Activated naive CD8-positive, alpha-beta T cell (primary cell): Measurements from ENCODE around the gene SARNP.
A peak's percentile ranks its signal among the peaks of the same experiment; 100 is the strongest.
"Not testable (repeated sequence)": the region's sequence is repeated elsewhere in the genome, so short reads cannot be mapped to it uniquely, and the experiment has no call there.

ENCODE experiments used
- H3K27ac Mint-ChIP-seq: one replicate; pipeline ENCODE4 v1.8.0; 2021; ENCODE audit warnings: mixed read lengths
- H3K27me3 Mint-ChIP-seq: one replicate; pipeline ENCODE4 v1.8.0; 2021; ENCODE audit warnings: mixed read lengths
- H3K36me3 Mint-ChIP-seq: one replicate; pipeline ENCODE4 v1.8.0; 2021; ENCODE audit warnings: mixed read lengths
- H3K4me1 Mint-ChIP-seq: one replicate; pipeline ENCODE4 v1.8.0; 2021; ENCODE audit warnings: low read depth, mixed read lengths
- H3K4me3 Mint-ChIP-seq: one replicate; pipeline ENCODE4 v1.8.0; 2021; ENCODE audit warnings: mild to moderate bottlenecking, mixed read lengths
- H3K9me3 Mint-ChIP-seq: one replicate; pipeline ENCODE4 v1.8.0; 2021; ENCODE audit warnings: low read depth, mixed read lengths

SARNP gene

DNA sequence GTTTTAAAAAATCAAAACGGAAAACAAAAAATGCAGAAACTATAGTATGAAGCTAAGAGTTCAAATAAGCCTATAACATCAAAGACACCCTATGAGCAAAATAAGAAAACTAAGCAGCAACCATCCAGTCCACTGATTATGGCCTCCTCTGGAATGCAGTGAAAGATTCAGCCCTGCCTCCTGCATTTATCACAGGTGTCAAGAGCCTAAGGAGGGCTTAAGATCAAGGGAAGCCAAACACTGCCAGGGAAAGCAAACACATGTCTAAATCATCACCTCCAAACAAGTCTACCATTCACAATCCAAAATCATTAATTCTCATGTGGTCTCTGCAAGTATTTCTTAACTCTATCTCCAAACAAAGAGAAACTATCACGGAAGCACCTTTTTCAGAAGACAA is 28.4 kb downstream of the SARNP start:
- H3K27me3 Mint-ChIP-seq = no peaks in the 10 kb centered on the region
- no peak overlapping the region for H3K4me3 Mint-ChIP-seq
- peaks cover 4% of the 10 kb centered on the region for H3K36me3 Mint-ChIP-seq
- H3K9me3 Mint-ChIP-seq = no peaks in the 10 kb centered on the region
- peaks cover 2% of the 10 kb centered on the region for H3K4me1 Mint-ChIP-seq
- no peak overlapping the region for H3K27ac Mint-ChIP-seq

DNA sequence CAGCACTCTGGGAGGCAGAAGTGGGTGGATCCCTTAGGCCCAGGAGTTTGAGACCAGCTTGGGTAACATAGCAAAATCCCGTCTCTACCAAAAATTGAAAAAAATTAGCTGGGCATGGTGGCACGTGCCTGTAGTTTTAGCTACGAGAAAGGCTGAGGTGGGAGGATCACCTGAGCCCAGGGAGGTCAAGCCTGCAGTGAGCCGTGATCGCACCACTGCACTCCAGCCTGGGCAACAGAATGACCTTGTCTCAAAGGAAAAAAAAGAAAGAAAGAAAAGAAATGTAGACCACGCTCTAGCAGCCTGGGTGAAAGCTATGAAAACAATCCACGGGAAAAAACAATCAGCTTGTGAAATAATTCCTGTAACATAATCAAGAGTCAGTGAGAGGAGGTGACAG is 29.0 kb downstream of the SARNP start:
- Mint-ChIP-seq H3K9me3 (no peaks in the 10 kb centered on the region), H3K27me3 (no peaks in the 10 kb centered on the region), H3K36me3 (peaks cover 7% of the 10 kb centered on the region), H3K27ac (no peak overlapping the region), H3K4me3 (no peak overlapping the region), H3K4me1 (peaks cover 2% of the 10 kb centered on the region)

DNA sequence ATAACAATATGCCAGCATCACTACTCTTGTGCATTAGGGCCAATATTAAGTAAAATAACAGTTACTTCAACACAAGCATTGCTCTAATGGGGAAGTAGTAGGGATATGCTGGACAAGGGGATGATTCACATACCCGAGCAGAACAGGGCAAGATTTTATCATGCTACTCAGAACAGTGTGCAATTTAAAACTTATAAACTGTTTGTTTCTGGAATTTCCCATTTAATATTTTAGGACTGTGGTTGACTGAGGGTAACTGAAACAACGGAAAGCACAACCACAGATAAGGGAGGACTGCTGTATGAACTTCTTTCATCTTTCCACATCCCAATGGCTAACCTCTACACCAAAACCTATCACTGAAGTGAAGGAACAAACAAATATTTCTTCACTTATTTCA is 36.8 kb downstream of the SARNP start:
- Mint-ChIP-seq H3K27me3 (no peaks in the 10 kb centered on the region), H3K36me3 (peaks cover 8% of the 10 kb centered on the region), H3K4me3 (no peak overlapping the region), H3K27ac (no peak overlapping the region), H3K9me3 (no peaks in the 10 kb centered on the region), H3K4me1 (peaks cover 13% of the 10 kb centered on the region)

DNA sequence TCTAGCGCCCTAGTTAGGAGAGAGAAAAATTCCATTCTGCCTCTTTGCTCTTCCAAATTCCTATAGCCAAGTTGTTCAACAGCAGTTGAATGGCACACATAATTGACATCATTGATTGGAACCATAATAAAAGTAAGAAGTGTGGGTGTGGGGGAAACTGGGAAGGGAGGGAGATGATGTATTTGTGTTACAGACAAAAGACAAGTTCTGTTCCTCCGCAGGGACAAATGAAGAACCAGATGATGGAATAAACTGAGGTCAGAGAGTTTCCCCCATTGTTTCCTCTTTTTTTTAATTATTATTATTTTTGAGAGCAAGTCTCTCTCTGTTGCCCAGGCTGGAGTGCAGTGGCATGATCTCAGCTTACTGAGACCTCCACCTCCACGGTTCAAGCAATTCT is 39.7 kb downstream of the SARNP start:
- no peaks in the 10 kb centered on the region for H3K9me3 Mint-ChIP-seq
- H3K27me3 Mint-ChIP-seq = no peaks in the 10 kb centered on the region
- H3K36me3 Mint-ChIP-seq = peaks cover 6% of the 10 kb centered on the region
- no peak overlapping the region for H3K4me3 Mint-ChIP-seq
- H3K27ac Mint-ChIP-seq = peak overlapping the region; percentile 22
- H3K4me1 Mint-ChIP-seq = peaks cover 19% of the 10 kb centered on the region

DNA sequence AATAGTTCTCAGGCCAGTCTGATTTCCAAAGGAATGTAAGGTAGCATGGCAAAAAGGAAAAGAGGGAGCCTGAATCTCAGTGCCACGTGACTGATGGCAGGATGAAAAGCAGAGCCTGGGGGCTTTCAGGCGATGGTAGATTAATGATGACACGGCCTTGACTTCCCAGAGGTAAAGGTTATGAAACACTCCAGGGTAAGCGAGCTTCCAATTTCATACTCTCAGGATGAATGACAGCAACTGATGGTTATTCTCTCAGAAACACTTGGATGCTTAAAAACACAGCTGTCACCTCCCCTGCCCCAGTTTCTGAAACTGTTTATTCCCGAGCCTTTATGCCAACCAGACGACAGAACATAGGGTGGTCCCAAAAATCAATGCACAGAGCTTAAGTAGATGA is 45.8 kb downstream of the SARNP start:
- no peaks in the 10 kb centered on the region for H3K27me3 Mint-ChIP-seq
- peaks cover 11% of the 10 kb centered on the region for H3K4me1 Mint-ChIP-seq
- no peak overlapping the region for H3K4me3 Mint-ChIP-seq
- H3K9me3 Mint-ChIP-seq = no peaks in the 10 kb centered on the region
- H3K36me3 Mint-ChIP-seq = peaks cover 8% of the 10 kb centered on the region
- H3K27ac Mint-ChIP-seq = no peak overlapping the region

DNA sequence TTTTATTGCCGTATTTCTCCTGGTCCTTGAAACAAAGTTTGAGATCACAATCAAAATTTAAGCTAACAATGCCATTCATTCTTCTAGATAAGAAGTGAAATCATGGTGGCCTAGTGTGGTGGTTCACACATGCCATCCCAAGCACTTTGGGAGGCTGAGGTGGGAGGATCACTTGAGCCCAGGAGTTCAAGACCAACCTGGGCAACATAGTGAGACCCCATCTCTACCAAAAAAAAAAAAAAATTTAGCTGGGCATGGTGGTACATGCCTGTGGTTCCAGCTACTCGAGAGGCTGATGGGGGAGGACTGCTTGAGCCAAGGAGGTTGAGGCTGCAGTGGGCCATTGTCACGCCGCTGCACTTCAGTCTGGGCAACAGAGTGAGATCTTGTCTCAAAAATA is 50.4 kb downstream of the SARNP start:
- Mint-ChIP-seq H3K36me3 (peaks cover 5% of the 10 kb centered on the region), H3K4me3 (no peak overlapping the region), H3K27ac (no peak overlapping the region), H3K27me3 (no peaks in the 10 kb centered on the region), H3K9me3 (no peaks in the 10 kb centered on the region), H3K4me1 (peaks cover 2% of the 10 kb centered on the region)

DNA sequence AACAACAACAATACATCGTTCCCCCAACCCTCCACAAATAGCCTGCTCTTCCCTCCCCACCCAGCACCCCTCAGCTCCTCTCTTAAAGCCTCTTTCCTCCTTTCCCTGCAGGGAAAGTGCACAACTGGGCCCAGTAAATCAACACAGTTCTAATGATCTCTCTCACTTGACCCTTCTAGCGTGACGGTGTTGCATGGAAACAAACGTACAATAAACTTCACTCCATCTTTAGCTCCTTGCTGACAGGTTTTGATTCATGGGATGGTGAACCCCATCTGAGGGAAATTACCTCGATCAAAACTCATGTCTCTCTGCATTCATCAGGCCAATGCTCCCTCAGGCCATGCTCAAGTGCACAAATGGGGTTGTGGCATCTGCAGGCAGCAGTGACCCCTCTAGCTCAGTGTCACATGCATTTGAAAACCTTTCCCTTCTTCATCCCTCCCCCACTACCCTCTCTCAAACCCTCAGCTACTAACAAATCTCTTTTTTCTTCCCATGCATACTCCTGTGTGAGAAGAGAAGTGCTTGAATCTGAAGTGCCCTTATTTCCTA is 51.7 kb downstream of the SARNP start:
- H3K4me3 Mint-ChIP-seq = no peak overlapping the region
- peaks cover 3% of the 10 kb centered on the region for H3K4me1 Mint-ChIP-seq
- H3K36me3 Mint-ChIP-seq = peaks cover 3% of the 10 kb centered on the region
- no peaks in the 10 kb centered on the region for H3K27me3 Mint-ChIP-seq
- no peak overlapping the region for H3K27ac Mint-ChIP-seq
- no peaks in the 10 kb centered on the region for H3K9me3 Mint-ChIP-seq

DNA sequence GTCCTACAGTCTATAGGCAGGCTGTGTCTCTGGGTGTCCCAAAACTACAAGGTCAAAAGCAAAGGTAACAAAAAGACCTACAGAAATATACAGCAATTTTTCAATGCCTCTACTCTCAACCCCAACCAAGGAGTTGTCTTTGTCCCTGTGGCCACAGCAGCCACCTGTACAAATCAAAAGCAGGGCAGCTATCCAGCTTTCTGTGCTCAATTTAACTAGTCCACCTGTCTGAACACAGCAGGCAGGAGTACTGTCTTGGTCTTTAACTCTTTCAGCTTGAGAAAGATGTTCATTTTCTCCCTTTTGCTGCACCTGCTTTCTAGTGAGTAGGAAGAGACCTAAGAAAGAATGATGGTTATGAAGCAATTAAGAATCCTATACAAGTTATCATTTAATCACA is 54.9 kb downstream of the SARNP start:
- no peak overlapping the region for H3K27ac Mint-ChIP-seq
- peaks cover 3% of the 10 kb centered on the region for H3K36me3 Mint-ChIP-seq
- H3K4me1 Mint-ChIP-seq = peaks cover 5% of the 10 kb centered on the region
- no peak overlapping the region for H3K4me3 Mint-ChIP-seq
- H3K9me3 Mint-ChIP-seq = no peaks in the 10 kb centered on the region
- no peaks in the 10 kb centered on the region for H3K27me3 Mint-ChIP-seq

DNA sequence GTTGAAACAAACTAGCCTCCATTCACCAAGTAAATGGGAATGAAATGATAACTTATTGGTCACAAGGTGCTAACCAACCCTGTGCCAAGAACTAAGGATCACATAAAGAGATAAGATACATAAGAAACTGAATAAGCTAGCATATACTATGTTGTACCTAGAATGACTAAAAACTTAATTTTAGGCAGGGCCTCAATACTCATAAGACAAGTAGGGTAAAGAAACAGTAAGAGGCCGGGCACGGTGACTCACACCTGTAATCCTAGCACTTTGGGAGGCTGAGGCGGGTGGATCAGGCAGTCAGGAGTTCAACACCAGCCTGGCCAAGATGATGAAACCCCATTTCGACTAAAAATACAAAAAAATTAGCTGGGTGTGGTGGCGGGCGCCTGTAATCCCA is 56.9 kb downstream of the SARNP start:
- Mint-ChIP-seq H3K4me1 (peaks cover 5% of the 10 kb centered on the region), H3K27ac (peak overlapping the region; percentile 81)

DNA sequence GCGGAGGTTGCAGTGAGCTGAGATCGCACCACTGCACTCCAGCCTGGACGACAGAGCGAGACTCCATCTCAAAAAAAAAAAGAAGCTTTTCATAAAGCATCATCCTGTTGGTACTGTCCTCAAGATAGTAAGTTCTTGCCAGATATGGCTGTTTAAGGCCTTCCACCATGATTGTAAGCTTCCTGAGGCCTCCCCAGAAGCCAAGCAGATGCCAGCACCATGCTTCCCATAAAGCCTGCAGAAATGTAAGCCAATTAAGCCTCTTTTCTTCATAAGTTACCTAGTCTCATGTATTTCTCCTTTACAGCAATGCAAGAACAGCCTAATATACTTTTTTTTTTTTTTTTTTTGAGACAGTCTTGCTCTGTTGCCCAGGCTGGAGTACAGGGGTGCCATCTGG is 58.9 kb downstream of the SARNP start:
- not testable (repeated sequence) for H3K4me3 Mint-ChIP-seq, H3K36me3 Mint-ChIP-seq, H3K27me3 Mint-ChIP-seq, H3K4me1 Mint-ChIP-seq, H3K9me3 Mint-ChIP-seq, H3K27ac Mint-ChIP-seq

More for the DNA sequence above, 56.9 kb downstream of the SARNP start:
- Mint-ChIP-seq H3K27me3 (no peaks in the 10 kb centered on the region), H3K9me3 (no peaks in the 10 kb centered on the region), H3K36me3 (peaks cover 3% of the 10 kb centered on the region), H3K4me3 (no peak overlapping the region)

DNA sequence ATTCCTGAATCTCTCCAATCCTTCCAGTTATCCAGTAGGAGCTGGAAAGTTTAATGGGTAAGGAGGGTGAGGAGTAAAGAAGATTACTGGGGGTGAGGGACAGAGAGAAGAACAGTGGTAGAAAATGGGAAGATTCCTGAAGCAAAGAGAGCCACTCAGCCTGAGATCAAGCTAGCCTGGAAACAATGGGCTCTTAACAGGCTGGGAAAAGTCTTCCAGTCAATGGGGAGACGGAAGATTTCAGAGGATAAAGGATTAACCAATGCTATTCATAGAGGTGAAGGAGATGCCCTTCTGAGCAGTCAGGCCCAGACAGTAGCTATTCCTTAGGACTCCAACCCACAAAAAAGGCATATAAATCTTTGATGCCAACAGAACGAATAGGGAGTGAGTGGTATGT is 59.8 kb downstream of the SARNP start:
- H3K4me1 Mint-ChIP-seq = peaks cover 8% of the 10 kb centered on the region
- H3K27ac Mint-ChIP-seq = no peak overlapping the region
- H3K4me3 Mint-ChIP-seq = no peak overlapping the region
- peaks cover 3% of the 10 kb centered on the region for H3K36me3 Mint-ChIP-seq
- no peaks in the 10 kb centered on the region for H3K27me3 Mint-ChIP-seq
- no peaks in the 10 kb centered on the region for H3K9me3 Mint-ChIP-seq

DNA sequence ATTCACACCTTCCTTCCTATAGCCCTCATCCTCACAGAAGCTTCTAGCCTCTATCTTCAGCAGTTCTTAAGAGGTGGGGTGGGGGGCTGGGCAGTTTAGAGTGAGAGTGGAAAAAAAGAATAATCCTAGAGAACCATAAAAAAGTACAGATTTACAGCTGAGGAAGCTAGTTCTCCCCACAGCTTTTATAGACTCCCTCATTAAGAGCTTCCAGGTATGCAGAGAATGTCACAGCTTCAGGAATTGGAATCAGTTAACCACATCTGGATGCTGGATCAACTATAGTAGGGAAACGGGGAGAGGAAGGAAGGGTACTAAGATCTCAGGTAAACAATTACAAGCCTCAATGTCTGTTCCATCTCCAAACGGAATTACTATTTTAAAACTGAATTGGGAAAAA is 62.3 kb downstream of the SARNP start:
- Mint-ChIP-seq H3K4me3 (no peak overlapping the region), H3K36me3 (no peaks in the 10 kb centered on the region), H3K27ac (peak overlapping the region; percentile 62), H3K9me3 (no peaks in the 10 kb centered on the region), H3K4me1 (peaks cover 3% of the 10 kb centered on the region), H3K27me3 (no peaks in the 10 kb centered on the region)

DNA sequence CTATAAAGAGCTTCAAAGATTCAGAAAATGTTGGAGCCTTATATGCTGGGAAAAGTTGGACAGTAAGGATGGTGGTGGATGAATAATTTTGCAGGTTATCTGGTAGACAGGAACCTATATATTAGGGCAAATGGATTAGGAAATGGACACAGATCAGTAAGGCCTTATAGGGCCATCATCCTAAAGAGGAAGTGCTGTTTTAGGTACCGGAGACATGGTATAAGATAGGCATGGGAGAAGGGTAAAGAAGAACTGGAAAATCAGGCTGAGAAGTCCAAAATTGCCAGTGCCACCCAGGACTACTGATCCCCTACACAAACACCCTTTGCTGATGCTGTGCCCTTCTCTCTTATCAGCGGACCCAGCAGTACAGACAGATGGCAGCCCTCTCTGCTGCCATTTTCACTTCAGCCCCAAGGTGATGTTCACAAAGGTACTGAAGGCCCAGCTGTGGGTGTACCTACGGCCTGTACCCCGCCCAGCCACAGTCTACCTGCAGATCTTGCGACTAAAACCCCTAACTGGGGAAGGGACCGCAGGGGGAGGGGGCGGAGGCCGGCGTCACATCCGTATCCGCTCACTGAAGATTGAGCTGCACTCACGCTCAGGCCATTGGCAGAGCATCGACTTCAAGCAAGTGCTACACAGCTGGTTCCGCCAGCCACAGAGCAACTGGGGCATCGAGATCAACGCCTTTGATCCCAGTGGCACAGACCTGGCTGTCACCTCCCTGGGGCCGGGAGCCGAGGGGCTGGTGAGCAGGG is 69.1 kb downstream of the SARNP start:
- H3K36me3 Mint-ChIP-seq = no peaks in the 10 kb centered on the region
- peaks cover 23% of the 10 kb centered on the region for H3K4me1 Mint-ChIP-seq
- no peak overlapping the region for H3K27ac Mint-ChIP-seq
- no peak overlapping the region for H3K4me3 Mint-ChIP-seq
- H3K9me3 Mint-ChIP-seq = no peaks in the 10 kb centered on the region
- H3K27me3 Mint-ChIP-seq = no peaks in the 10 kb centered on the region

DNA sequence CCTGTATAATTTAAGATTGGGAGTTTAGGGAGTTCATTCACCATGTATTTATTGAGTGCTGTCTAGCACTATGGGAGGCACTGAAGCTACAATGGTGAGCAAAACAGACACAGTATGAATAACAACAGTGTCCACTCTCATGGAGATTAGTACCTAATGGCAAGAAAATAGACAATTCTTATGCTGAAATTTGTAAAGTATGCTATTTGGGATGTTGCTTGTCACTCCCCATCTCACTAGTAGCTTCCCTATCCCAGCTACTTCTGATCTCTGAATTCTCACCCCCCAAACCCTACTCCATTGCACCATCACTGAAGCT is 70.7 kb downstream of the SARNP start:
- H3K4me3 Mint-ChIP-seq = no peak overlapping the region
- no peaks in the 10 kb centered on the region for H3K9me3 Mint-ChIP-seq
- peak overlapping the region; percentile 70 for H3K27ac Mint-ChIP-seq

DNA sequence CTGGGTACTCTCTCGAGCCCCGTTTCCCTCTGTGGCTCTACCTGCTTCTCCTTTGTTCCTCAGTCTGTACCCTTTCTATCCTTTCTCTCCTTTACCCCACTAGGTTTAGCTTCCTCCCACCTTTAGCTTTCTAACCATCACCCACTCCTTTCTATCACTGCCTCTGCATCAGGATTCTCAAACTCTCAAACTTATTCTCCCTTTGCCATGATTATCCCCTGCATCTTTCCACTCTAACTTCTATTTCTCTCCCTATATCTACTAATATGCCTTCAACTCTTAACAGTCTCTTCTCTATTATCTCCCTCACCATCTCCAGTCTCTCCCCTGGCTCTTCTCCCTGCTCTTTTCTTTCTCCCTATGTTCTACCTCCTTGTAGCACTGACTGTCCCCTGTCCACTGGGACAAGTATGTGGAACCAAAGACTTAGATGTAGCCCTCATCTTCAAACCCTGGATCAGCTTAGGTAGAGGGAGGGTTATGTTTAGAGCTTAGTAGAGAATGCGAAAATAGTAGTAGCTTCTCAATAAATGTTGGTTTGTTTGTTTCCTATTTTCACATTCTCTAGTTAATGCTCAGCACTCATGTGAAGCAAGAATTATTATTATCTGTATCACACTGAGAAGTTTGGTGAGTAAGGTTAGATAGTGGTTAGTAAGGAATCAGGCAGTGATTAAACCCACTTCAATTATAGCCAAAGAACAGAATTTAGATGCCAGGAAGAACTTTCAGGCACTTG is 71.2 kb downstream of the SARNP start:
- peaks cover 30% of the 10 kb centered on the region for H3K4me1 Mint-ChIP-seq
- H3K4me3 Mint-ChIP-seq = peak overlapping the region; percentile 44
- no peaks in the 10 kb centered on the region for H3K27me3 Mint-ChIP-seq
- H3K27ac Mint-ChIP-seq = peak overlapping the region; percentile 70
- no peaks in the 10 kb centered on the region for H3K9me3 Mint-ChIP-seq
- no peaks in the 10 kb centered on the region for H3K36me3 Mint-ChIP-seq

More for the DNA sequence above, 70.7 kb downstream of the SARNP start:
- no peaks in the 10 kb centered on the region for H3K36me3 Mint-ChIP-seq
- no peaks in the 10 kb centered on the region for H3K27me3 Mint-ChIP-seq
- H3K4me1 Mint-ChIP-seq = peaks cover 30% of the 10 kb centered on the region
